ENCODE data around the gene ACO2. TPM values are rescaled to one million over a fixed set of nuclear protein-coding genes. Genes with fewer than 3 reads are reported as not detected.

Gene ACO2
- total and polyA plus RNA-seq, 2 of the 4 experiments (the other 2 are of a cell fraction), result 71.3 to 72.9 TPM

DNA sequence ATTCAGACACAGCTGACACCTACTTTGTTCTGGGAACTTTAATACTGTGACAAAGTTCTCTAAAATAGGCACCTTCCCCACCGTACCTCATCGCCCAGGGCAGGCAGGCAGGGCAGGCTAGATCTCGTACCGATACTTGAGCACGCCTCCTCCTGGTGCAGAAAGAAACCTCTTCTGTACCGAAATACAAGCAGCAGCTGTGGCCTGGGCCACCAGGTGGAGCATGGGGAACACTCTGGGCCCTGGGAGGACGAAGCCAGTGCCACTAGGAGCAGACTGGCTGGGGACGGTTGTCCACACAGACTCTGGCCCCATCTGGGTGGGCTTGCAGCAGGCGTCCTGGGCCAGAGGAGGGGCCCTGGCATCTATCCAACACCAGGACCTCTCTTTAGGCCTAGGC lies 108.0 kb downstream of the ACO2 start:
- TF ChIP-seq, protein P1, sequence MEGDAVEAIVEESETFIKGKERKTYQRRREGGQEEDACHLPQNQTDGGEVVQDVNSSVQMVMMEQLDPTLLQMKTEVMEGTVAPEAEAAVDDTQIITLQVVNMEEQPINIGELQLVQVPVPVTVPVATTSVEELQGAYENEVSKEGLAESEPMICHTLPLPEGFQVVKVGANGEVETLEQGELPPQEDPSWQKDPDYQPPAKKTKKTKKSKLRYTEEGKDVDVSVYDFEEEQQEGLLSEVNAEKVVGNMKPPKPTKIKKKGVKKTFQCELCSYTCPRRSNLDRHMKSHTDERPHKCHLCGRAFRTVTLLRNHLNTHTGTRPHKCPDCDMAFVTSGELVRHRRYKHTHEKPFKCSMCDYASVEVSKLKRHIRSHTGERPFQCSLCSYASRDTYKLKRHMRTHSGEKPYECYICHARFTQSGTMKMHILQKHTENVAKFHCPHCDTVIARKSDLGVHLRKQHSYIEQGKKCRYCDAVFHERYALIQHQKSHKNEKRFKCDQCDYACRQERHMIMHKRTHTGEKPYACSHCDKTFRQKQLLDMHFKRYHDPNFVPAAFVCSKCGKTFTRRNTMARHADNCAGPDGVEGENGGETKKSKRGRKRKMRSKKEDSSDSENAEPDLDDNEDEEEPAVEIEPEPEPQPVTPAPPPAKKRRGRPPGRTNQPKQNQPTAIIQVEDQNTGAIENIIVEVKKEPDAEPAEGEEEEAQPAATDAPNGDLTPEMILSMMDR (conservative IDR thresholded peaks at IDR 0.05; ENCODE audit: low read depth, low read length), result peak; percentile 64
- TF ChIP-seq RAD21 (IDR thresholded peaks at IDR 0.05; ENCODE audit: low read length) (peak; percentile 59), MAFK (IDR thresholded peaks at IDR 0.05; ENCODE audit: low read depth, low read length) (no peak), SMC3 (IDR thresholded peaks at IDR 0.05; ENCODE audit: low read depth, low read length) (peak; percentile 63)
- H4K91ac ChIP-seq (ENCODE audit: insufficient read depth, low read depth, low read length), result no peak overlapping the region
- H2AK5ac ChIP-seq (ENCODE audit: low read depth, low read length), result 0 out of 2 replicates have a peak overlapping the region, but pooled peaks have one; percentile 13
- no peak overlapping the region for H2BK120ac ChIP-seq (ENCODE audit: low read depth, low read length)
- no peaks in the 10 kb centered on the region; the same call in 1 of the 2 replicates for H3K9me1 ChIP-seq (ENCODE audit: insufficient read depth, low read length)
- peak overlapping the region; percentile 41 for H2AFZ ChIP-seq (replicated peaks; ENCODE audit: low read length, poor library complexity)
- no peaks in the 10 kb centered on the region for H3K27me3 ChIP-seq (ENCODE audit: control insufficient read depth, insufficient read depth, low read length)
- BruUV-seq (replicated peaks), result no TSS peak
- dilution Hi-C loops (cut with HindIII; ENCODE audit: low sequenced_read_pairs, unreplicated experiment), result no loop called here
- no peak overlapping the region for H2BK15ac ChIP-seq (ENCODE audit: low read depth, low read length)
- intact Hi-C loops (cut with micrococcal nuclease), result loop anchor here (1.0 kb wide), 1 partner anchor 33 kb away; the partner anchor contains the start of gene POLR3H
- no peak overlapping the region for H4K5ac ChIP-seq (ENCODE audit: low read depth, low read length)
- peaks cover 7% of the 10 kb centered on the region; the same call in 1 of the 2 replicates for H3K4me1 ChIP-seq (ENCODE audit: control insufficient read depth, insufficient read depth, low read length)
- no peak overlapping the region for H3K4me2 ChIP-seq (ENCODE audit: low read depth, low read length)
- in situ Hi-C loops (cut with MboI; ENCODE audit: low sequenced_read_pairs), result no loop called here
- DNase-seq (peak; percentile 52), ATAC-seq (ENCODE audit: low read depth) (peak; percentile 52)
- WGBS, 2 experiments (ENCODE audit: extremely low coverage in 2 of 2, insufficient read length in 1 of 2), result 72% methylated on average over 6 of the region's 9 CpGs; no CpG with 5 or more reads in 1 of the 2 experiments
- POLR2A ChIA-PET (ENCODE audit: unreplicated experiment), result no interaction called here
- H4K8ac ChIP-seq (ENCODE audit: low read depth in 2 of 2, low read length in 2 of 2), result no peak overlapping the region
- no peak overlapping the region for H3K9ac ChIP-seq (ENCODE audit: low read depth, low read length)
- H3K79me1 ChIP-seq (ENCODE audit: low read depth in 1 of 2, low read length in 2 of 2), result peaks cover 3 to 31% of the 10 kb centered on the region in 2 experiments; a peak in 3 of 4 replicates
- H2AK9ac ChIP-seq (replicated peaks; ENCODE audit: low read depth, low read length, poor library complexity), result peak overlapping the region; percentile 47
- no peak overlapping the region for H3K4ac ChIP-seq (ENCODE audit: low read depth, low read length)
- no peak overlapping the region for H3K18ac ChIP-seq (ENCODE audit: low read depth, low read length)
- H2BK5ac ChIP-seq (ENCODE audit: low read depth, low read length, poor library complexity, severe bottlenecking), result no peak overlapping the region
- peaks cover 64% of the 10 kb centered on the region for H3K36me3 ChIP-seq (ENCODE audit: control insufficient read depth, insufficient read depth, low read length)
- H3K4me3 ChIP-seq (ENCODE audit: insufficient read depth, low read depth, low read length), result no peak overlapping the region
- no peak overlapping the region for H3K14ac ChIP-seq (replicated peaks; ENCODE audit: low read depth, low read length)
- CTCF ChIA-PET, result no interaction called here
- H3K56ac ChIP-seq (ENCODE audit: extremely low read depth, insufficient read depth, low read length), result no peak overlapping the region
- no peaks in the 10 kb centered on the region for H3K9me3 ChIP-seq (ENCODE audit: control insufficient read depth, insufficient read depth, low read length)
- no peak overlapping the region for H3K27ac ChIP-seq (ENCODE audit: insufficient read depth, low read length)
- H2BK20ac ChIP-seq (ENCODE audit: low read depth, low read length), result no peak overlapping the region
- no peak overlapping the region for H3K23ac ChIP-seq (ENCODE audit: low read depth, low read length)
- peaks cover 3% of the 10 kb centered on the region for H4K20me1 ChIP-seq (ENCODE audit: insufficient read depth, low read length)
